Mesenchymal stem cell (in vitro differentiated cells and primary cell): ENCODE data around the gene ARHGAP12. TPM values are rescaled to one million over a fixed set of nuclear protein-coding genes. Genes with fewer than 3 reads are reported as not detected.

Experiments
- DNase-seq: peaks from one replicate; pipeline ENCODE4 v3.0.0-alpha.2; 2013
- H2AFZ ChIP-seq: one replicate; pipeline ENCODE4 v1.6.1; 2013; ENCODE audit warnings: low read depth, mild to moderate bottlenecking, control low read depth, inconsistent platforms, low read length, moderate library complexity
- H2AK5ac ChIP-seq: 2 replicates; pipeline ENCODE4 v1.6.1; 2013; ENCODE audit warnings: low read length, moderate library complexity, mild to moderate bottlenecking, inconsistent platforms; ENCODE audit not compliant: severe bottlenecking
- H2BK120ac ChIP-seq: one replicate; pipeline ENCODE4 v1.6.1; 2013; ENCODE audit warnings: low read depth, mild to moderate bottlenecking, inconsistent platforms, low read length, moderate library complexity
- H2BK12ac ChIP-seq, 2 experiments: one replicate each; pipeline ENCODE4 v1.6.1; 2013; ENCODE audit warnings: inconsistent platforms in 2 of 2, low read length in 2 of 2, mild to moderate bottlenecking in 2 of 2, moderate library complexity in 2 of 2, control low read depth in 1 of 2
- H2BK15ac ChIP-seq: one replicate; pipeline ENCODE4 v1.6.1; 2013; ENCODE audit warnings: mild to moderate bottlenecking, low read depth, inconsistent platforms; ENCODE audit not compliant: poor library complexity, severe bottlenecking
- H2BK5ac ChIP-seq: 2 replicates; pipeline ENCODE4 v1.6.1; 2013; ENCODE audit warnings: low read depth, mild to moderate bottlenecking, low read length, control low read depth, inconsistent platforms; ENCODE audit not compliant: poor library complexity, severe bottlenecking
- H3K14ac ChIP-seq, 2 experiments: one replicate each; pipeline ENCODE4 v1.6.1; 2013; ENCODE audit warnings: inconsistent platforms in 2 of 2, low read length in 2 of 2, control low read depth in 1 of 2, mild to moderate bottlenecking in 1 of 2, moderate library complexity in 1 of 2
- H3K18ac ChIP-seq, 2 experiments: one replicate each; pipeline ENCODE4 v1.6.1; 2013; ENCODE audit warnings: inconsistent platforms in 2 of 2, low read length in 2 of 2, control low read depth in 1 of 2, low read depth in 1 of 2, mild to moderate bottlenecking in 1 of 2
- H3K23ac ChIP-seq, 2 experiments: one replicate each; pipeline ENCODE4 v1.6.1; 2013; ENCODE audit warnings: inconsistent platforms in 2 of 2, low read length in 2 of 2, mild to moderate bottlenecking in 2 of 2, moderate library complexity in 2 of 2, control low read depth in 1 of 2
- H3K27ac ChIP-seq: 2 replicates; pipeline ENCODE4 v1.5.1; 2013; ENCODE audit warnings: mild to moderate bottlenecking, moderate library complexity, low read length, control low read depth, inconsistent platforms; ENCODE audit not compliant: poor library complexity, severe bottlenecking
- H3K27me3 ChIP-seq, 2 experiments: 2 replicates each; pipeline versions ENCODE4 v1.6.1 to v1.7.0; 2013; ENCODE audit warnings: low read length in 2 of 2, mild to moderate bottlenecking in 2 of 2, moderate library complexity in 2 of 2, control low read depth in 1 of 2, inconsistent platforms in 1 of 2; ENCODE audit not compliant: control insufficient read depth in 1 of 2, insufficient read depth in 1 of 2
- H3K36me3 ChIP-seq, 2 experiments: 2 replicates each; pipeline versions ENCODE4 v1.6.1 to v1.7.0; 2013; ENCODE audit warnings: low read length in 2 of 2, control low read depth in 1 of 2, inconsistent platforms in 1 of 2, low read depth in 1 of 2, mild to moderate bottlenecking in 1 of 2; ENCODE audit not compliant: insufficient read depth in 2 of 2, control insufficient read depth in 1 of 2
- H3K4ac ChIP-seq, 2 experiments: one replicate each; pipeline ENCODE4 v1.6.1; 2013; ENCODE audit warnings: inconsistent platforms in 2 of 2, low read length in 2 of 2, mild to moderate bottlenecking in 2 of 2, moderate library complexity in 2 of 2, control low read depth in 1 of 2, low read depth in 1 of 2
- H3K4me1 ChIP-seq: 2 replicates; pipeline ENCODE4 v1.6.1; 2013; ENCODE audit warnings: low read depth, low read length, control low read depth; ENCODE audit not compliant: control insufficient read depth, insufficient read depth
- H3K4me2 ChIP-seq: 2 replicates; pipeline ENCODE4 v1.6.1; 2013; ENCODE audit warnings: low read length, mild to moderate bottlenecking, inconsistent platforms; ENCODE audit not compliant: poor library complexity, severe bottlenecking
- H3K4me3 ChIP-seq, 2 experiments: 2 replicates each; pipeline versions ENCODE4 v1.5.1 to v1.7.0; 2013; ENCODE audit warnings: low read length in 2 of 2, mild to moderate bottlenecking in 2 of 2, control low read depth in 1 of 2, low read depth in 1 of 2; ENCODE audit not compliant: insufficient read depth in 1 of 2
- H3K79me1 ChIP-seq: replicated peaks from 2 replicates; pipeline ENCODE4 v1.6.1; 2013; ENCODE audit warnings: mild to moderate bottlenecking, control low read depth, low read length, inconsistent platforms; ENCODE audit not compliant: poor library complexity, severe bottlenecking
- H3K9ac ChIP-seq: 2 replicates; pipeline ENCODE4 v1.7.0; 2013; ENCODE audit warnings: mild to moderate bottlenecking, low read length, moderate library complexity
- H3K9me3 ChIP-seq: 2 replicates; pipeline ENCODE4 v1.7.0; 2013; ENCODE audit warnings: mild to moderate bottlenecking, low read length; ENCODE audit not compliant: control insufficient read depth
- H4K8ac ChIP-seq: one replicate; pipeline ENCODE4 v1.6.1; 2013; ENCODE audit warnings: inconsistent platforms, mild to moderate bottlenecking, low read length, moderate library complexity
- H4K91ac ChIP-seq: one replicate; pipeline ENCODE4 v1.6.1; 2013; ENCODE audit warnings: mild to moderate bottlenecking, low read length, inconsistent platforms
- WGBS: methylation state at CpG from one replicate; pipeline ENCODE4 v1.1.7; 2013; ENCODE audit warnings: mixed read lengths; 5-methylcytosine and 5-hydroxymethylcytosine counted together
- polyA plus RNA-seq, 2 experiments: library from polyadenylated mRNA; stranded (reverse); fragments of 200-250 nt; gene quantifications; one replicate each; pipeline ENCODE4 v1.2.3, GENCODE V29; 2013

The ARHGAP12 gene, protein sequence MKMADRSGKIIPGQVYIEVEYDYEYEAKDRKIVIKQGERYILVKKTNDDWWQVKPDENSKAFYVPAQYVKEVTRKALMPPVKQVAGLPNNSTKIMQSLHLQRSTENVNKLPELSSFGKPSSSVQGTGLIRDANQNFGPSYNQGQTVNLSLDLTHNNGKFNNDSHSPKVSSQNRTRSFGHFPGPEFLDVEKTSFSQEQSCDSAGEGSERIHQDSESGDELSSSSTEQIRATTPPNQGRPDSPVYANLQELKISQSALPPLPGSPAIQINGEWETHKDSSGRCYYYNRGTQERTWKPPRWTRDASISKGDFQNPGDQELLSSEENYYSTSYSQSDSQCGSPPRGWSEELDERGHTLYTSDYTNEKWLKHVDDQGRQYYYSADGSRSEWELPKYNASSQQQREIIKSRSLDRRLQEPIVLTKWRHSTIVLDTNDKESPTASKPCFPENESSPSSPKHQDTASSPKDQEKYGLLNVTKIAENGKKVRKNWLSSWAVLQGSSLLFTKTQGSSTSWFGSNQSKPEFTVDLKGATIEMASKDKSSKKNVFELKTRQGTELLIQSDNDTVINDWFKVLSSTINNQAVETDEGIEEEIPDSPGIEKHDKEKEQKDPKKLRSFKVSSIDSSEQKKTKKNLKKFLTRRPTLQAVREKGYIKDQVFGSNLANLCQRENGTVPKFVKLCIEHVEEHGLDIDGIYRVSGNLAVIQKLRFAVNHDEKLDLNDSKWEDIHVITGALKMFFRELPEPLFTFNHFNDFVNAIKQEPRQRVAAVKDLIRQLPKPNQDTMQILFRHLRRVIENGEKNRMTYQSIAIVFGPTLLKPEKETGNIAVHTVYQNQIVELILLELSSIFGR
- polyA plus RNA-seq (2013, experiment 1 of 2) = 20.8 TPM
- 20.0 TPM for polyA plus RNA-seq (2013, experiment 2 of 2)

DNA sequence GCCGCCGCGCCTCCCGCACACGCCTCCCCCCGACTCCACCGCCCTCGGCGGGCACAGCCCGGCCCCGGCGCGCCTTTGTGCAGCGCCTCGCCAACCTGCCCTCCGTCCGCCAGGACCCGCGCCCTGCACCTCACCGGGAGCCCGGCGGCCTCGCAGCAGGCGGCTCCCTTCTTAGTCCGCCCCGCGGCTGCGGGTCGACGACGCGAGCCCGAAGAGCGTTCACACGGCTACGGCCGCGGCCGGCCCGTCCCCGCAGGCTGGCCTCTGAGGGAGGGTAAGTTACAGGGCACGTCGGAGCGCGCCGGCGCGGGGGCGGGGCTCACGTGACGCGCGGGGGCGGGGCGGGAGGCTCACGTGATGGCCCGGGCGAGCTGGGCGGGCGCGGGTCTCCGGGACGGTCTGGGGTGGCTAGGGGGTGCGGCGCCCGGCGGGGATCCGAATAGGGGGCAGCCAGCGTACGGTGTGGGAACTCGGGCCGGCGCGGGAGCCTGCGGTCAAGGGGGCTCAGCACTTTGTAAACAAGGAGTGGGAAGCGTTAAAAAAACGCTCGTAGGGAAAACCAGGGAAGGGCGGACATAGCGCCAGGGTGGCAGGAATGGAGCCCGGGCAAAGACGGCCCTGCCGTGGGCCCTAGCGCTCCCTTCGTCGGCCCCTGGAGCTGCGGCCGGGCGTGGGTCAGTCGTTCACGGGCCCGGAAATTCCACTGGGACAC is at the start of gene ARHGAP12:
Gene ARHGAP12 (minus strand): TSS at position 283 of the 712 bp plus-strand sequence. CDS start 19,976 bp downstream, outside the sequence.
- WGBS = under 1% methylated on average over 61 of the region's 92 CpGs
- peak; percentile 86 for DNase-seq
- H3K4me1 ChIP-seq = peaks cover 2% of the 10 kb centered on the region
- H3K4me3 ChIP-seq = peak within 1 kb of the TSS; percentile 84 to 99
- peak within 1 kb of the TSS; percentile 86 for H2BK15ac ChIP-seq
- H3K9ac ChIP-seq = peak within 1 kb of the TSS; percentile 95
- peak within 1 kb of the TSS; percentile 87 to 100 for H3K18ac ChIP-seq
- peak within 1 kb of the TSS; percentile 94 for H2BK120ac ChIP-seq
- H3K27me3 ChIP-seq = no peaks in the 10 kb centered on the region
- H4K8ac ChIP-seq = peak within 1 kb of the TSS; percentile 93
- H3K14ac ChIP-seq = peak within 1 kb of the TSS in 1 of 2 experiments; percentile 99
- no peaks in the 10 kb centered on the region for H3K9me3 ChIP-seq
- peak within 1 kb of the TSS; percentile 79 for H3K4me2 ChIP-seq
- peak within 1 kb of the TSS; percentile 96 to 99 for H3K4ac ChIP-seq
- H4K91ac ChIP-seq = peak within 1 kb of the TSS; percentile 91
- peak within 1 kb of the TSS; percentile 96 for H2BK5ac ChIP-seq
- peak within 1 kb of the TSS; percentile 81 for H3K27ac ChIP-seq
- no peaks in the 10 kb centered on the region for H3K36me3 ChIP-seq
- no peak within 1 kb of the TSS for H2AK5ac ChIP-seq
- H3K23ac ChIP-seq = peak within 1 kb of the TSS in 1 of 2 experiments; percentile 98
- H3K79me1 ChIP-seq = peaks cover 2% of the 10 kb centered on the region
- peak within 1 kb of the TSS; percentile 86 for H2AFZ ChIP-seq
- H2BK12ac ChIP-seq = peak within 1 kb of the TSS in 1 of 2 experiments; percentile 96

DNA sequence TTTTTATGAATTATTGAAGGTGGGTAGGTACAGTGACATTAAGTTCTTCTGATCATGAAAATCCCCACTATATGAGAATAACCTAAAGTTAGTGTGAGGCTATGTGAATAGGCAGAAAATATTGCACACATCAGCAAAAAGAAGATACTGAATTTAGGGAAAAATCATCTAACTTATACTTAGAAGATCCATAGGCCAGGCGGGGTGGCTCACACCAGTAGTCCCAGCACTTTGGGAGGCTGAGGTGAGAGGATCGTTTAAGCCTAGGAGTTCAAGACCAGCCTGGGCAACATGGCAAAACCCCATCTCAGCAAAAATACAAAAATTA is 49.5 kb upstream of the ARHGAP12 start:
- Histone ChIP-seq H4K91ac (no peak overlapping the region), H3K4me2 (no peak overlapping the region), H2BK15ac (no peak overlapping the region), H2AFZ (no peak overlapping the region), H3K36me3 (no peaks in the 10 kb centered on the region), H3K23ac (no peak overlapping the region), H2AK5ac (no peak overlapping the region), H3K9ac (peak overlapping the region; percentile 41), H2BK120ac (no peak overlapping the region), H3K4me3 (no peak overlapping the region), H3K18ac (no peak overlapping the region), H2BK12ac (no peak overlapping the region), H3K79me1 (no peaks in the 10 kb centered on the region), H3K27me3 (no peaks in the 10 kb centered on the region), H3K14ac (no peak overlapping the region), H3K9me3 (no peaks in the 10 kb centered on the region), H3K27ac (no peak overlapping the region), H3K4me1 (peaks cover 4% of the 10 kb centered on the region), H2BK5ac (no peak overlapping the region), H4K8ac (no peak overlapping the region), H3K4ac (no peak overlapping the region)
- no peak for DNase-seq
- WGBS = 50% methylated on average over 2 of the region's 2 CpGs

DNA sequence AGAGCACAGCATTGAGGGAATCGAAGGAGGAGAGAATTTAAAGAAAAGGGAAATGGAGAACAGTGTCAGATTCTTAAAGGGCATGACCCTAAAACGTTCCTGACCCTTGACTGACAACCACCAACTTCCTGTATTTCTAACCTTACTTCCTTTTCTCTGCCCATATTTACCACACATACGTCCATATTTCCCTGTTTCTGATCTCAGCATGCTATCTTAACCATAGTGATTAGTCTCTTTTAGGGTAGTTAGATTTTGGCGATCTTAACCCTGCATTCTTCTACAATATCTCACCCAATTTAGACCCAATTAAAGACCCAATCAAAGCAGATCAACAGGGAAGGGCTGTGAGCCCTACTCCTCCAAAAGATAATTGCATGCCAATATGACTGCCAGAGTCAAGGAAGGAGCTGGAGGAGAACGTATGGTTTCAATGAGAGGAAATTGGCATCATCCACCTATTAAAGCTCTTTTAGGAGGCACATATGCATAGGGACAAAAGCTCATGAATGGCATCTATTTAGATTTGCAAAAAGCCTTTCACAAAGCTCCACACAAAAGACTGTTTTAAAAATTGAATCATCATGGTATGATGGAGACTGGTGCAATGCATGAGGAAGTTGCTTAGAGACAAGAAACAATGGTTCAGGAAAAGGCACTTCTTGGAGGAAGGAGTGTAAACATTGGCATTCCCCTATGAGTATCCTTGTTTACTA is 49.0 kb upstream of the ARHGAP12 start:
- H3K23ac ChIP-seq = no peak overlapping the region
- H3K4me1 ChIP-seq = peaks cover 4% of the 10 kb centered on the region
- no peak overlapping the region for H3K4me2 ChIP-seq
- H2BK5ac ChIP-seq = no peak overlapping the region
- no peaks in the 10 kb centered on the region for H3K36me3 ChIP-seq
- no peaks in the 10 kb centered on the region for H3K79me1 ChIP-seq
- H2AK5ac ChIP-seq = no peak overlapping the region
- no peak overlapping the region for H2AFZ ChIP-seq
- H3K14ac ChIP-seq = no peak overlapping the region
- peak; percentile 74 for DNase-seq
- H3K9ac ChIP-seq = peak overlapping the region; percentile 41
- H3K18ac ChIP-seq = no peak overlapping the region
- no peak overlapping the region for H3K4ac ChIP-seq
- H3K9me3 ChIP-seq = no peaks in the 10 kb centered on the region
- no peak overlapping the region for H2BK120ac ChIP-seq
- H3K4me3 ChIP-seq = no peak overlapping the region
- no peaks in the 10 kb centered on the region for H3K27me3 ChIP-seq
- WGBS = 81% methylated on average over 5 of the region's 5 CpGs
- H3K27ac ChIP-seq = no peak overlapping the region
- H4K91ac ChIP-seq = no peak overlapping the region
- no peak overlapping the region for H2BK12ac ChIP-seq
- no peak overlapping the region for H2BK15ac ChIP-seq
- H4K8ac ChIP-seq = no peak overlapping the region
